Adrenal gland (tissue), 5 donors: ENCODE measurements around the gene GLI1.

Experiments
- CTCF ChIP-seq, 6 experiments: fragments of 450-650 bp in 4 of 6; fragments of 200-600 bp in 2 of 6; sonication (generic) in 1 of 6; IDR thresholded peaks; 1 replicate in 5 of 6; 2 replicates in 1 of 6; pipeline versions ENCODE4 v1.5.1 to v1.8.0; 2016 to 2021; ENCODE audit warnings: antibody characterized with exemption in 6 of 6, mild to moderate bottlenecking in 2 of 6, moderate library complexity in 1 of 6
- POLR2A ChIP-seq, 2 donors: fragments of 450-650 bp; IDR thresholded peaks; one replicate each; pipeline ENCODE4 v1.6.1; 2017; ENCODE audit warnings: antibody characterized with exemption in 2 of 2, mild to moderate bottlenecking in 2 of 2, moderate library complexity in 1 of 2
- donor health status: DM: no; HTN: no; CAD: no.

GRCh38 chr12:57455374-57456144 is 4.0 kb upstream of the GLI1 start:
- TF ChIP-seq CTCF (IDR thresholded peaks at IDR 0.05): no peak
- no peak for TF ChIP-seq POLR2A (IDR thresholded peaks at IDR 0.05)
